Measurements from ENCODE around the gene CAMKK2.
"Not testable (repeated sequence)": the region's sequence is repeated elsewhere in the genome, so short reads cannot be mapped to it uniquely, and the experiment has no call there.

Gene CAMKK2

DNA sequence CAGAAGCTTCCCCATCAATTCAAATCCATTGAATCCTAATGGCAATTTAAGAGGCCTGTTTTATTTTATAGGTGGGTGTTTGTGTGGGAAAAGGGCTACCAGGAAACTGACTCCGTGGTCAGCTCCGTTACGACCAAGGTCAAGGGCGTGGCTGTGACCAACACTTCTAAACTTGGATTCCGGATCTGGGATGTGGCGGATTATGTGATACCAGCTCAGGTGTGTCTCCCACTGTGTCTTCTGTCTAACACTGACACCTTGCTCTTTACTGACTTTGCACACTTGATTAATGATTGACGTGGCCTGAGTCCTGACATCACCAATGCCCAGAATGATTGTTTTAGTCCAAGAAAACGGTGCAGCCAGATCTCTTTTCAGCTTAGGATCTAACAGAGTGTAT lies 79.4 kb downstream of the CAMKK2 start:
- H3K4me3 Mint-ChIP-seq, result no peak overlapping the region
- no peak for ATAC-seq
- no peak overlapping the region for H3K27ac Mint-ChIP-seq
- no peaks in the 10 kb centered on the region for H3K9me3 Mint-ChIP-seq
- DNase-seq, result no peak
- H3K4me1 Mint-ChIP-seq, result peaks cover 40% of the 10 kb centered on the region
- H3K27me3 Mint-ChIP-seq, result no peaks in the 10 kb centered on the region

DNA sequence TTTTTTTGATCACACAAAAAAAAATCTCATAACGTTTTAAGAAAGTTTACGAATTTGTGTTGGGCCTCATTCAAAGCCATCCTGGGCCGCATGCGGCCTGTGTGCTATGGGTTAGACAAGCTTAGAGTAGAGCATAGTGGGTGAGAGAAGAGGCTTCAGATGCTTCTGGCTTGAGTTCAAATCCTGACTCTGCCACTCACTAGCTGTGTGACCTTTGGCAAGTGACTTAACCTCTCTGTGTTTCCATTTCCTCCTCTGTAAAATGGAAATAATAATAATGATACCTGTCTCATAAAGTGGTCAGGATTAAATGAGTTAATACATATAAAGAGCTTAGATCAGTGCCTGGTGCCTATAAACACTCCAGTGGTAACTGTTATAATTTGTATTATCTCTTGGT lies 80.4 kb downstream of the CAMKK2 start:
- peak overlapping the region in 1 of 2 donors; percentile 37 for H3K27ac Mint-ChIP-seq
- peaks cover 39% of the 10 kb centered on the region for H3K4me1 Mint-ChIP-seq
- no peak for ATAC-seq
- no peak for DNase-seq
- H3K27me3 Mint-ChIP-seq, result no peaks in the 10 kb centered on the region
- H3K9me3 Mint-ChIP-seq, result no peaks in the 10 kb centered on the region
- no peak overlapping the region for H3K4me3 Mint-ChIP-seq

DNA sequence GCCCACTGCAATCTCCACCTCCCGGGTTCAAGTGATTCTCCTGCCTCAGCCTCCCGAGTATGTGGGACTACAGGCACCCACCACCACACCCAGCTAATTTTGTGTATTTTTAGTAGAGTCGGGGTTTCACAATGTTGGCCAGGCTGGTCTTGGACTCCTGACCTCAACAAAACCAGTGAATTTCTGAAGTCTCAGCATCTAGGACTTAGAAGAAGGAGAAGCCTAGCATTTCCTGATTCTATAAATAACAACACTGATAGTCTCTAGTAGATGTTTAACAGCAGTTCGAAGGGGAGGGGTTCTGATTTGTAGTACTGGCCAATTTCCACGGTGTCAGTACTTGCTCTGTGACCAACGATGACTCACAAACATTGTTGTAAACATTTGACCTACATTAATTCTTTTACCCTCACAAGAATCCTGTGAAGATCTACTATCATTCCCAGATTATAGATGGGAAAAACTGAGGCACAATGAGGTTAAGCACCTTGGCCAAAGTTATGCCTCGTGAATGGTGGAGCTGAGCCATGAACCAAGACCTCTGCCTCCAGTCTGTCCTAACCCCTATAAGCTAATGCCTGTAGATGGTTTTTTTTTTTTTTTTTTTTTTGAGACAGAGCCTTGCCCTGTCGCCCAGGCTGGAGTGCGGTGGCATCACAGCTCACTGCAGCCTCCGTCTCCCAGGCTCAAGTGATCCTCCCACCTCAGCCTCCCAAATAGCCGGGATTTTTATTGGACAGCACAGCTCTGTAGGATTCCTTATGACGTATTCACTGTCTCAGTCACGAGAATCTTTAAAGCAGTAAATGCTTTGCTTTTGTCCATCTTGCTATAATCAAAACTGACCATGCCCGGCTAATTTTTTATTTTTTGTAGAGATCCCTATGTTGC lies 81.4 kb downstream of the CAMKK2 start:
- DNase-seq (no peak), ATAC-seq (no peak)
- Mint-ChIP-seq H3K4me3 (peak overlapping the region in 1 of 2 donors; percentile 39), H3K9me3 (no peaks in the 10 kb centered on the region), H3K4me1 (peaks cover 46% of the 10 kb centered on the region), H3K27ac (peak overlapping the region in 1 of 2 donors; percentile 79), H3K27me3 (no peaks in the 10 kb centered on the region)

DNA sequence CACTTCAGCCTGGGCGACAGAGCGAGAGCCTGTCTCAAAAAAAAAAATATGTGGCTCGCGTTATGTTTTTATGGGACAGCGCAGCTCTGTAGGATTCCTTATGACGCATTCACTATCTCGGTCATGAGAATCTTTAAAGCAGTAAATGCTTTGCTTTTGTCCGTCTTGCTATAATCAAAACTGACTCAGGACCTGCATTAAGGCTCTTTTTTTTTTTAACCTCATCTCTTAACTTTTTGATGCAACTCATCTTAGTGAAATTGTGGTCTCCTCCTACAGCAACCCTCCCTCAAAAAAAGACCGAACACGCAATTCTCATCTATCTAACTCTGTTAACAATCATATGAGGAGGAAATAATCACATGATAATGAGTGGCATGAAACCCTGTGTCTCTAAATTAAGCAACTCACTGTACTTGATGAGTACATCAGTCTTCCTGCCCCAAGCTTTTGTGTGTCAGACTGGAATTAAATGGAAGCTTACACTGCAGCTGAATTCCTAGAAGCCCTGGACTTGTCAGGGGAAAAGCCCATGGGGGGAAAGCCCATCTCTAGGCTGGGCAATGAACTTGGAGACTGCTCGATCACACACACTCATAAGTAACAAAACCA lies 82.2 kb downstream of the CAMKK2 start:
- Mint-ChIP-seq H3K4me1 (peaks cover 51% of the 10 kb centered on the region), H3K4me3 (peak overlapping the region; percentile 3 to 39), H3K27ac (peak overlapping the region; percentile 34 to 63), H3K27me3 (no peaks in the 10 kb centered on the region), H3K9me3 (no peaks in the 10 kb centered on the region)
- DNase-seq (peak in 1 of 2 donors; percentile 42), ATAC-seq (peak; percentile 18)

DNA sequence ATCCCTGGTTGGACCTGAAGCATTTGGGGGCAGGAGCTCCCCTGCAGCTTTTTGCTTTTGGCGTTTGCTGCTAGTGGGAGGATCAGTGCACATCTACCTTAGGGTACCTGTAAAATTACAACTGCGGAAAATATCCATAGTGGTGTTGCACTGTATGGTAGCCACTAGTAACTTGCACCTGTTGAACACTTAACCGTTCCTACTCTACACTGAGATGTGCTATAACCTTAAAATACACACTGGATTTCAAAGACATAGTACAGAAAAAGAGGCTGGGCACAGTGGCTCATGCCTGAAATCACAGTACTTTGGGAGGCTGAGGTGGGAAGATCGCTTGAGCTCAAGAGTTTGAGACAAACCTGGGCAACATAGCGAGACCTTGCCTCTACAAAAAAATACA lies 83.6 kb downstream of the CAMKK2 start:
- Mint-ChIP-seq H3K27me3 (no peaks in the 10 kb centered on the region), H3K9me3 (no peaks in the 10 kb centered on the region), H3K4me3 (no peak overlapping the region), H3K4me1 (peaks cover 54% of the 10 kb centered on the region), H3K27ac (no peak overlapping the region)
- DNase-seq (no peak), ATAC-seq (no peak)

DNA sequence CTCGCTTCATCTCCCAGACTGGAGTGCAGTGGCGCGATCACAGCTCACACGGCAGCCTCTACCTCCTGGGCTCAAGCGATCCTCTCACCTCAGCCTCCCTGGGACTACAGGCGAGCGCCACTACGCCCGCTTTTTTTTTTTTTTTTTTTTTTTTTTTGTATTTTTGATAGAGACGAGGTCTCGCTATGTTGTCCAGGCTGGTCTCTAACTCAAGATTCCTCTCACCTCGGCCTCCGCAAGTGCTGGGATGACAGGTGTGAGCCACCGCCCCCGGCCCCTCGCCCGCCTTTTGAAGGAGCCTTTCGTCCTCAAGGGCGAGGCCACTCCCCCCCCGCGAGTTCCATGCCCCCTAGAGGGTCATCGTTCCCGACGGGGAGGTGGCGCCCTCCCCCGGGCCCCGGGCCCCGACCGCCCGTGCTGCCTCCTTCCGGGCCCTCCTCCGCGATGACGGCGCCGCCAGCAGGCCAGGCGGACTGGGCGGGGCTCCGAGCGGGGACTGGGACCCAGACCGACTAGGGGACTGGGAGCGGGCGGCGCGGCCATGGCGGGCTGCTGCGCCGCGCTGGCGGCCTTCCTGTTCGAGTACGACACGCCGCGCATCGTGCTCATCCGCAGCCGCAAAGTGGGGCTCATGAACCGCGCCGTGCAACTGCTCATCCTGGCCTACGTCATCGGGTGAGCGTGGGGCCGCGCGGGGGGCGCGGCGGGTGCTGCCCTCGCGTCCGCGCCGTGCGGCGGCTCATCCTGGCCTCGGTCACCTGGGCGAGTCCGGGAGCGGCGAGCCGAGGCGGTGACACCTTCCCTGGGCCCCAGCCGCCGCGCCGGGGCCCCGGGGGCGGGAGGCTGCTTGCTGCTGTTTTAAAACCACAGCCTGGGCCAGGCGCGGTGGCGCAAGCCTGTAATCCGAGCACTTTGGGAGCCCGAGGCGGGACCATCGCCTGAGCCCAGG lies 86.6 kb downstream of the CAMKK2 start, which contains the start of gene P2RX4:
Gene P2RX4 (plus strand): TSS at position 506 of the 949 bp plus-strand sequence. CDS start 36 bp downstream, at position 542.
- Mint-ChIP-seq H3K27ac (peak within 1 kb of the TSS; percentile 93 to 97), H3K4me3 (peak within 1 kb of the TSS; percentile 95), H3K4me1 (peaks cover 39% of the 10 kb centered on the region), H3K27me3 (no peaks in the 10 kb centered on the region), H3K9me3 (peaks cover 0 to 2% of the 10 kb centered on the region in 2 donors)
- peak; percentile 92 for ATAC-seq
- DNase-seq, result peak; percentile 87 to 92

DNA sequence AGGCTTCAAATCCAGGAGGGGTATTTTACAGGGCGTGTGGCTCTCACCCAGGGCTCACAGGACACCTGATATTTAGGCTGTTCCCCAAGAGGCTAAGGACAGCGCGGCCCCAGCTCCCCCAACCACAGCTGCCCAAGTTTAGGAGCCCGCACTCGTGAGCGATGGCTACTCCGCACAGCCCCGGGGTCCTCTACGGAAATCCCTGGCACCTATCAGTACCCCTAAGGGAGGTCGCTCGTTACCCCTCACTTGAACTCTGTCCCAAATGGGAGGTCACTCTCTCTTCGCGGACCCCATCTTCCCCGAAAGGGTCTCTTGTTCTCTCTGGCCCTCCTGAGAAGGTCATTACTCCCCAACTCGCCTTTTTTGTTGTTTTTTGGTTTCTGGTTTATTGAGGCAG lies 87.3 kb downstream of the CAMKK2 start:
- peak overlapping the region; percentile 81 to 93 for H3K27ac Mint-ChIP-seq
- DNase-seq, result no peak

DNA sequence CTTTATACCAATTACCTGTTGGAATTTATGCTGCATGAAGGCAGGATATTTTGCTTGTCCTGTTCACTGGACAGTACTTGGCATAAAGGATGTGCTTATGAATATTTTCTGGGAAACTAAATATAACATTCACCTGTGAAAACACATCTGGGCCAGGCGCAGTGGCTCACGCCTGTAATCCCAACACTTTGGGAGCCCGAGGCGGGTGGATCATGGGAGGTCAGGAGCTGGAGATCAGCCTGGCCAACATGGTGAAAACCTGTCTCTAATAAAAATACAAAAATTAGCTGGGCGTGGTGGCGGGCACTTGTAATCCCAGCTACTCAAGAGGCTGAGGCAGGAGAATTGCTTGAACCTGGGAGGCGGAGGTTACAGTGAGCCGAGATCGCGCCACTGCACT lies 87.9 kb downstream of the CAMKK2 start:
- ATAC-seq, H3K27me3 Mint-ChIP-seq, H3K9me3 Mint-ChIP-seq, H3K27ac Mint-ChIP-seq, DNase-seq: not testable (repeated sequence)
- Mint-ChIP-seq H3K4me1 (peaks cover 39% of the 10 kb centered on the region), H3K4me3 (peak overlapping the region in 1 of 2 donors; percentile 44)

More for the DNA sequence above, 87.3 kb downstream of the CAMKK2 start:
- ATAC-seq, result no peak
- Mint-ChIP-seq H3K9me3 (peaks cover 0 to 4% of the 10 kb centered on the region in 2 donors), H3K27me3 (no peaks in the 10 kb centered on the region), H3K4me1 (peaks cover 38% of the 10 kb centered on the region), H3K4me3 (peak overlapping the region; percentile 95)

DNA sequence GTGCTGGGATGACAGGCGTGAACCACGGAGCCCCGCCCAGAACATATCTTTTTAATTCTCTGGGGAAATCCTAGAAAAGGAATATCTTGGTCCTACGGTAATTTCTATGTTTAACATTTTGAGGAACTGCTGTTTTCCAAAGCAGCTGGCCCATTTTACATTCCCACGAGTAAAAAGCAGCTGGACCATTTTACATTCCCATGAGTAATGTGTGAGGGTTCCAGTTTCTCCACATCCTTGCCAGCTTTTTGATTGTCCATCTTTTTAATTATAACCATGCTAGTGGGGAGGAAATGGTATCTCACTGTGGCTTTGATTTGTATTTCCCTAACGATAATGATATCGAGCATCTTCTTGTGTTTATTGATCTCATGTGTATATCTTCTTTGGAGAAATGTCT lies 91.0 kb downstream of the CAMKK2 start:
- ATAC-seq (no peak), DNase-seq (no peak)
- peaks cover 0 to 4% of the 10 kb centered on the region in 2 donors for H3K9me3 Mint-ChIP-seq
- H3K27me3 Mint-ChIP-seq, result no peaks in the 10 kb centered on the region
- no peak overlapping the region for H3K27ac Mint-ChIP-seq
- peaks cover 21% of the 10 kb centered on the region for H3K4me1 Mint-ChIP-seq
- H3K4me3 Mint-ChIP-seq, result no peak overlapping the region

DNA sequence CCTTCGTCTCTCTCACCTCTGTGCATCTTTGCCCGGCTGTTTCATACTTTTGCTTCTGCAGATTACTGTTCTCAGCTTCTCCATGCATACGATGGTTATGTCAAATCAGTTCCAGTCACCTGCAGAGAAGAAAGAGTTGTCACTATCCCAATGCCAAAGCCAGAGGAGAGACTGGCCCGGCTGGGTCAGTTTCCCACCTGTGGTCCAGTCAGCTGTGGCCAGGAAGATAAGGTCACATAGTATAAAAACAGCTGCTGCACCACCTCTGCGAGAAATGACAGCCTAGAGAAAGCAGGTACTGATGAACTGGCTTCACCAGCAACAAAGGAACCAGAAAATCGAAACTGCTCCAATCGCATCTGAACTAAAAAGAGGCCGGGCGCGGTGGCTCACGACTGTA lies 93.0 kb downstream of the CAMKK2 start:
- Mint-ChIP-seq H3K4me3 (no peak overlapping the region), H3K27me3 (no peaks in the 10 kb centered on the region), H3K4me1 (peaks cover 13% of the 10 kb centered on the region), H3K9me3 (peaks cover 0 to 4% of the 10 kb centered on the region in 2 donors), H3K27ac (peak overlapping the region in 1 of 2 donors; percentile 43)
- ATAC-seq (no peak), DNase-seq (no peak)

DNA sequence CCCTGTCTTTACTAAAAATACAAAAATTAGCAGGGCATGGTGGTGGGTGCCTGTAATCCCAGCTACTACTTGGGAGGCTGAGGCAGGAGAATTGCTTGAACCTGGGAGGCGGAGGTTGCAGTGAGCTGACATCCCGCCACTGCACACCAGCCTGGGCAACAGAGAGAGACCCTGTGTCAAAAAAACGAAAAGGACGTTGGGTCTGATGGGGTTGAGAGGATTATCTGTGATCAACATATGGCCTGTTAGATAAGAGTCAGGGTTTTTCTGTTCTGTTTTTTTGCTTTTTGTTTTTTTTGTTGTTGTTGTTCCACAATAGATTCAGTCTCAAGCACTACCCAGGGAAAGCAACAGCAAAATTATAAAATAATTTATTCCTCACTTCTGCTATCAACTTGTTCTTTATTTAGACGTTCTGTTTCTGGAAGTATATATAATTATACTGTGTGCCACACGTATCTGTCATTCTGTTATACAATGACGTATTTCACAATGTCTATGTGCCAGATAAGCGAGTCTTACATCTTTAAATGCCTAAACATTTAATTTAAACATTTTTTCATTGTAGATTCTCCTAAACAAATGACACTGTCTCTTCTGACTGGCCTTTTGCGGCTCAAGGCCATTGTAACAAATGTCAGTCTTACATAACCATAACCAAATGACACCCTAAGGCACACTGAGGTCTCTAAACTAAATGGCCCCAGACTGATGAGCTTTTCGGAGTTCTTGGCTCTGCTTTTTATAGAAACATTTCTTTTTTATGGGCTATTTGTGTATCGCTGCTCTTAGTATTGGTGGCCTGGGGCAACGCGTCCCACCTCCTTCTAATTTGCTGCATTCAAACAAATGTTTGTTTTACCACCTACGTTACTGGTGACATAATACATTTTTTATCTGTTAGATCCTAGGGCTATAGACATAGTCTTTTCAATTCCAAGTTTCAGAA lies 93.8 kb downstream of the CAMKK2 start:
- ATAC-seq (no peak), DNase-seq (no peak)
- Mint-ChIP-seq H3K4me1 (peaks cover 13% of the 10 kb centered on the region), H3K9me3 (peaks cover 0 to 4% of the 10 kb centered on the region in 2 donors), H3K4me3 (no peak overlapping the region), H3K27ac (no peak overlapping the region), H3K27me3 (no peaks in the 10 kb centered on the region)

DNA sequence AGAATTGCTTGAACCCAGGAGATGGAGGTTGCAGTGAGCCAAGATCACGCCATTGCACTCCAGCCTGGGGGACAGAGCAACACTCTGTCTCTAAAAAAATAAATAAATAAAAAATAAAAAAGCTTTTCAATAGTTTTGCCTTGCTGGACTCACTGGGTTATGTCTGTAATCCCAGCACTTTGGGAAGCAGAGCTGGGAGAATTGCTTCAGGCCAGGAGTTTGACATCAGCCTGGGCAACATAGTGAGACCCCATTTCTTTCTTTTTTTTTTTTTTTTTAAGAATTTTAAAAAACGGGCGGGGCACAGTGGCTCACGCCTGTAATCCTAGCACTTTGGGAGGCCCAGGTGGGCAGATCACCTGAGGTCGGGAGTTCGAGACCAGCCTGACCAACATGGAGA lies 95.4 kb downstream of the CAMKK2 start:
- H3K27ac Mint-ChIP-seq, DNase-seq, H3K9me3 Mint-ChIP-seq, H3K27me3 Mint-ChIP-seq, H3K4me3 Mint-ChIP-seq, ATAC-seq: not testable (repeated sequence)
- H3K4me1 Mint-ChIP-seq, result peaks cover 19% of the 10 kb centered on the region

DNA sequence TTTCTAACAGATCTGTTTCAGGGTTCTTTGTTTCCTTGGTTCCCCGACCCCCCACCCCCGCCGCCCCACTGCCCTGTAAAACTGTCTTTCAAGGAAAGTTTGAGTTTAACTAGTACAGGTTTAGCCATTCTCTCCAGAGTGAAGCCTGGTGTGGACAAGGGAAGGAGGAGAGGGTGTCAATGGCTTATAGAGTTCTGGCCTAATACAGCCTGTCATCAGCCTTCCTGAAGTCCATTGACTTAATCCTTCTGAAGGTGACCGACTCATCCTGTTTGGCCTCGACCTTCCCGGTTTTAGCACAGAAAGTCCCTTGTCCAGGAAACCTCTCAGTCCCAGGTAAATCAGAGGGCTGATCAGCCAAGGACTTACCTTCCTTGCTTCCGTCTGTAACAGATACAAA lies 97.6 kb downstream of the CAMKK2 start:
- ATAC-seq (no peak), DNase-seq (no peak)
- Mint-ChIP-seq H3K9me3 (no peaks in the 10 kb centered on the region), H3K27me3 (no peaks in the 10 kb centered on the region), H3K4me3 (no peak overlapping the region), H3K27ac (no peak overlapping the region), H3K4me1 (peaks cover 10% of the 10 kb centered on the region)

DNA sequence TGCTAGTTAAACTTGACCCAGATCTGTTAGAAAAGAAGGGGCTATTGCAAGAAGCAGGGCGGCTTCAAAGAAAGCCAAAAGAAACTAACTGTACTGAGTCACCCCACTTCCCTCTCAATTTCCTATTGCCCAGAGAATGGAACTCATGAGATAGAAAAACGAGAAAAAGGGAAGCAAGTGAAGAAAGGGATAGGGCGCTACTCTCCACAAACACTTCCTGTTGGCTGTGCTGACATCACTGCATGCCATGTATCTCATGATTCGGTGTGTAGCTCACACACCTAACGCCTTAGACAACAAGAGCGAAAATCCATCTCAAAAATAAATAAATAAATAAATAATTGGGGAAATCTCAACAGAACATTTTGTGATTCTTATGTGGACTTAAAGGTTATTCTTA lies 99.6 kb downstream of the CAMKK2 start:
- DNase-seq, result no peak
- ATAC-seq, result no peak
- Mint-ChIP-seq H3K27me3 (no peaks in the 10 kb centered on the region), H3K4me3 (peak overlapping the region in 1 of 2 donors; percentile 1), H3K9me3 (no peaks in the 10 kb centered on the region), H3K27ac (peak overlapping the region in 1 of 2 donors; percentile 44), H3K4me1 (peaks cover 6% of the 10 kb centered on the region)

Data from stimulated activated naive CD8-positive, alpha-beta T cell treated with anti-CD3 and anti-CD28 coated beads, Interleukin-15, amount 100 ng/mL, for 72 hours (primary cell).